Gastroesophageal sphincter (tissue), 4 donors: ENCODE results near the gene EMILIN3. TPM values are rescaled to one million over a fixed set of nuclear protein-coding genes. Genes with fewer than 3 reads are reported as not detected.

ENCODE experiments used
- ATAC-seq: fragments of 150-250 bp; one replicate; pipeline ENCODE4 v1.9.1; 2016; ENCODE audit warnings: mild to moderate bottlenecking, moderate library complexity
- H3K27ac ChIP-seq, 4 donors: fragments of 200-600 bp; sonication (generic) in 3 of 4; 1 replicate in 3 of 4; 2 replicates in 1 of 4; pipeline ENCODE4 v1.5.1; 2016 to 2019
- H3K27me3 ChIP-seq: fragments of 200-600 bp; sonication (generic); one replicate; pipeline ENCODE4 v1.5.1; 2019
- H3K36me3 ChIP-seq, 2 donors: fragments of 200-600 bp; sonication (generic); one replicate each; pipeline ENCODE4 v1.5.1; 2019; ENCODE audit warnings: control low read depth in 1 of 2
- H3K4me1 ChIP-seq, 3 donors: fragments of 200-600 bp; sonication (generic); 1 replicate in 2 of 3; 2 replicates in 1 of 3; pipeline ENCODE4 v1.5.1; 2016 to 2019; ENCODE audit warnings: control low read depth in 2 of 3
- H3K4me3 ChIP-seq, 2 donors: fragments of 200-600 bp; sonication (generic); one replicate each; pipeline ENCODE4 v1.5.1; 2019; ENCODE audit warnings: mild to moderate bottlenecking in 1 of 2, moderate library complexity in 1 of 2
- H3K9me3 ChIP-seq, 3 donors: fragments of 200-600 bp; sonication (generic); one replicate each; pipeline ENCODE4 v1.5.1; 2017 to 2019; ENCODE audit warnings: control low read depth in 2 of 3
- EP300 ChIP-seq: sonication (generic); formaldehyde crosslinking; IDR thresholded peaks from one replicate; pipeline ENCODE4 v1.6.1; 2017; ENCODE audit warnings: antibody characterized with exemption, mild to moderate bottlenecking
- POLR2A ChIP-seq, 2 donors: fragments of 450-650 bp; IDR thresholded peaks; one replicate each; pipeline ENCODE4 v1.6.1; 2017; ENCODE audit warnings: antibody characterized with exemption in 2 of 2, mild to moderate bottlenecking in 2 of 2, moderate library complexity in 1 of 2
- POLR2AphosphoS5 ChIP-seq: sonication (generic); formaldehyde crosslinking; IDR thresholded peaks from one replicate; pipeline ENCODE4 v1.6.1; 2017; ENCODE audit warnings: antibody characterized with exemption
- WGBS, 2 donors: methylation state at CpG; one replicate each; pipeline ENCODE4 v1.1.5; 2018; ENCODE audit warnings: low coverage in 1 of 2; 5-methylcytosine and 5-hydroxymethylcytosine counted together
- total RNA-seq, 4 donors: library from RNA; depleted of rRNA; stranded (reverse); fragments of >200 nt; gene quantifications; one replicate each; pipeline ENCODE4 v1.1.0, GENCODE V29; 2016
- TF ChIP-seq, protein P1 (sequence below), 4 experiments: fragments of 200-600 bp in 2 of 4; fragments of 450-650 bp in 2 of 4; sonication (generic) in 1 of 4; IDR thresholded peaks; one replicate each; pipeline ENCODE4 v1.5.1; 2017 to 2019; ENCODE audit warnings: antibody characterized with exemption in 4 of 4, mild to moderate bottlenecking in 2 of 4, moderate library complexity in 2 of 4

Gene EMILIN3
- total RNA-seq, 4 donors from 2014 or later = 1.1 to 3.6 (median 2.9) TPM

GRCh38 chr20:41371371-41371770 lies 4.8 kb upstream of the EMILIN3 start:
- no peak for ATAC-seq
- H3K36me3 ChIP-seq = no peaks in the 10 kb centered on the region
- no peak overlapping the region for H3K4me3 ChIP-seq
- H3K27ac ChIP-seq = no peak overlapping the region
- H3K27me3 ChIP-seq = peaks cover 46% of the 10 kb centered on the region
- H3K4me1 ChIP-seq = peaks cover 0 to 5% (median 3%) of the 10 kb centered on the region in 3 donors
- 100% methylated on average over 2 of the region's 4 CpGs; no CpG with 5 or more reads in 1 of the 2 donors for WGBS, 2 donors
- peaks cover 0 to 10% (median 0%) of the 10 kb centered on the region in 3 donors for H3K9me3 ChIP-seq
- TF ChIP-seq POLR2AphosphoS5 = no peak
- TF ChIP-seq, protein P1, sequence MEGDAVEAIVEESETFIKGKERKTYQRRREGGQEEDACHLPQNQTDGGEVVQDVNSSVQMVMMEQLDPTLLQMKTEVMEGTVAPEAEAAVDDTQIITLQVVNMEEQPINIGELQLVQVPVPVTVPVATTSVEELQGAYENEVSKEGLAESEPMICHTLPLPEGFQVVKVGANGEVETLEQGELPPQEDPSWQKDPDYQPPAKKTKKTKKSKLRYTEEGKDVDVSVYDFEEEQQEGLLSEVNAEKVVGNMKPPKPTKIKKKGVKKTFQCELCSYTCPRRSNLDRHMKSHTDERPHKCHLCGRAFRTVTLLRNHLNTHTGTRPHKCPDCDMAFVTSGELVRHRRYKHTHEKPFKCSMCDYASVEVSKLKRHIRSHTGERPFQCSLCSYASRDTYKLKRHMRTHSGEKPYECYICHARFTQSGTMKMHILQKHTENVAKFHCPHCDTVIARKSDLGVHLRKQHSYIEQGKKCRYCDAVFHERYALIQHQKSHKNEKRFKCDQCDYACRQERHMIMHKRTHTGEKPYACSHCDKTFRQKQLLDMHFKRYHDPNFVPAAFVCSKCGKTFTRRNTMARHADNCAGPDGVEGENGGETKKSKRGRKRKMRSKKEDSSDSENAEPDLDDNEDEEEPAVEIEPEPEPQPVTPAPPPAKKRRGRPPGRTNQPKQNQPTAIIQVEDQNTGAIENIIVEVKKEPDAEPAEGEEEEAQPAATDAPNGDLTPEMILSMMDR (IDR thresholded peaks at IDR 0.05) = no peak
- no peak for TF ChIP-seq POLR2A (IDR thresholded peaks at IDR 0.05)
- TF ChIP-seq EP300 = no peak

DNA sequence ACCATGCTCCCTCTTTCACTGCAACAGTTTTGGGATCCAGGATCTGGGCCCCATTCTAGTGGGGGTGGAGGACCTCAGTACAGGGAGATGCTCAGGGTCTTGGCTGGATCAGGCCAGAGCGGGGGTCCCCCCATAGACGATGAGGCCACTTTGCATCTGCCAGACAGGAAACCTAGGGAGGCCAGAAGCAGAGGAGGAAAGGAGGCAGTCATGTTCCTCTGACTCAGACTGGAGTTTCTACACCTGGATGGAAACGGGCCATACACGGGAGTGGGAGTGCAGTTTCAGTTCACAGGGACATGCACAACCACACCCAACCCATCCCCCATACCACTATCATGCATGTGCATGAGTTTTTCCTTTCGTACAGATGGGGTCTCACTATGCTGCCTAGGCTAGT lies 3.6 kb upstream of the EMILIN3 start:
- Histone ChIP-seq H3K36me3 (no peaks in the 10 kb centered on the region), H3K4me3 (no peak overlapping the region), H3K4me1 (peaks cover 0 to 16% (median 7%) of the 10 kb centered on the region in 3 donors), H3K9me3 (peaks cover 0 to 10% (median 0%) of the 10 kb centered on the region in 3 donors), H3K27ac (no peak overlapping the region), H3K27me3 (peaks cover 56% of the 10 kb centered on the region)
- no peak for ATAC-seq
- 95 to 100% methylated on average over 1 to 3 of the region's 5 CpGs for WGBS, 2 donors
- TF ChIP-seq POLR2A (IDR thresholded peaks at IDR 0.05) (no peak), POLR2AphosphoS5 (no peak), EP300 (no peak)
- TF ChIP-seq, protein P1 (IDR thresholded peaks at IDR 0.05) = no peak

DNA sequence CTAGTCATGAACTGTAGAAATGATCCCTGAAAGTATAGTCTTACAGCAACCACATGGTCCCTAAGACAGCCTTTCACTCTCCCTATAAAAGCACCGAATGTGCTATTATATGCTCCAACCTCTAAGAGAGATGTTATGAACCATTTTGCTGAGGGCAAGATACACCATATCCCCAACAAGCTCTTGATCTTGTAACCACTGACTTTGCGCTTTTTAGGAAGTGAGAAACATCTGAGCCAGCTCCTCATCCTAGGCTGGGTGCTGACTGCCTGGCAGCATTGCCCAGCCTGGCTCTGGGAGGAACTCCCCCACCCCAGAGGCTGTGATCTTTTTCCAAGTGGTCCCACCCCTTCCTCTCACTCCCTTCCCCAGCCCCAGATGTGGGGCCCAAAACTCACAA lies 3.1 kb upstream of the EMILIN3 start:
- H3K4me3 ChIP-seq = no peak overlapping the region
- peaks cover 0 to 18% (median 7%) of the 10 kb centered on the region in 3 donors for H3K4me1 ChIP-seq
- ATAC-seq = no peak
- no peak for TF ChIP-seq EP300
- no peak for TF ChIP-seq POLR2A (IDR thresholded peaks at IDR 0.05)
- no peak for TF ChIP-seq POLR2AphosphoS5
- TF ChIP-seq, protein P1 (IDR thresholded peaks at IDR 0.05) = no peak
- peaks cover 57% of the 10 kb centered on the region for H3K27me3 ChIP-seq
- 69 to 100% methylated on average over 1 to 2 of the region's 2 CpGs for WGBS, 2 donors
- no peak overlapping the region for H3K27ac ChIP-seq
- H3K36me3 ChIP-seq = no peaks in the 10 kb centered on the region
- H3K9me3 ChIP-seq = peaks cover 0 to 10% (median 0%) of the 10 kb centered on the region in 3 donors

GRCh38 chr20:41367956-41368355 lies 1.3 kb upstream of the EMILIN3 start:
- H3K27ac ChIP-seq = no peak overlapping the region
- H3K36me3 ChIP-seq = no peaks in the 10 kb centered on the region
- peaks cover 68% of the 10 kb centered on the region for H3K27me3 ChIP-seq
- peaks cover 0 to 10% (median 0%) of the 10 kb centered on the region in 3 donors for H3K9me3 ChIP-seq
- ATAC-seq = no peak
- 95 to 100% methylated on average over 2 of the region's 3 CpGs for WGBS, 2 donors
- no peak overlapping the region for H3K4me3 ChIP-seq
- H3K4me1 ChIP-seq = peaks cover 0 to 18% (median 7%) of the 10 kb centered on the region in 3 donors
- no peak for TF ChIP-seq EP300
- TF ChIP-seq, protein P1 (IDR thresholded peaks at IDR 0.05) = no peak
- TF ChIP-seq POLR2A (IDR thresholded peaks at IDR 0.05) = no peak
- TF ChIP-seq POLR2AphosphoS5 = no peak

DNA sequence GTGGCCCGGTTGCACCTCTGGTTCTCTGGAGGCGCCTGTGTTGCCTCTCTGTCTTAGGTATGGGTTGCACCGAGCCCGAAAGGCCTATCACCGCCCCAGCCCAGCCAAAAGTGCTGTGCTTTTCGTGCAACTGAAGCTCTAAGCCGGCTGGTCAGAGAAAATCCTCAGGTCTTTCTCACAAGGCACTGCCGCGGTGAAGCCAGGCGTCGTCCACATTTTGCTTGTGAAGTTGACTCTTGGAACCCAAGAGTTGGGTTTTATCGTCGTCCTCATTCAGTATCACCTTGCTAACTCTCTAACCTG lies 726 bp upstream of the EMILIN3 start:
- Histone ChIP-seq H3K27me3 (peaks cover 68% of the 10 kb centered on the region), H3K4me3 (no peak overlapping the region), H3K27ac (no peak overlapping the region), H3K9me3 (peaks cover 0 to 10% (median 0%) of the 10 kb centered on the region in 3 donors), H3K36me3 (no peaks in the 10 kb centered on the region), H3K4me1 (peaks cover 0 to 18% (median 7%) of the 10 kb centered on the region in 3 donors)
- ATAC-seq = no peak
- TF ChIP-seq POLR2A (IDR thresholded peaks at IDR 0.05) (no peak), POLR2AphosphoS5 (no peak), EP300 (no peak)
- TF ChIP-seq, protein P1 (IDR thresholded peaks at IDR 0.05) = no peak
- 74% methylated on average over 8 of the region's 13 CpGs; no CpG with 5 or more reads in 1 of the 2 donors for WGBS, 2 donors
